K562 (cell line): ENCODE data around the gene ADAT3. TPM values are rescaled to one million over a fixed set of nuclear protein-coding genes. Genes with fewer than 3 reads are reported as not detected.
A peak's percentile ranks its signal among the peaks of the same experiment; 100 is the strongest.

Experiments
- CSDE1 ChIP-seq, 2 experiments: fragments of 450-650 bp; IDR thresholded peaks; 2 replicates each; pipeline ENCODE4 v1.6.1; 2016; ENCODE audit warnings: mild to moderate bottlenecking in 1 of 2
- EGR1 ChIP-seq: fragments of 450-650 bp; conservative IDR thresholded peaks from 2 replicates; pipeline ENCODE4 v1.6.1; 2017; ENCODE audit warnings: mild to moderate bottlenecking
- ERF ChIP-seq: fragments of 450-650 bp; formaldehyde crosslinking; IDR thresholded peaks from 2 replicates; pipeline ENCODE4 v1.4.0; 2020; ENCODE audit warnings: mild to moderate bottlenecking, mixed read lengths
- MAFK ChIP-seq: IDR thresholded peaks from 2 replicates; pipeline ENCODE4 v1.6.1; 2011; ENCODE audit warnings: low read length, improper control_type of control experiment
- PHB2 ChIP-seq: fragments of 450-650 bp; IDR thresholded peaks from 2 replicates; pipeline ENCODE4 v1.6.1; 2017; ENCODE audit warnings: low read depth
- PHF8 ChIP-seq: fragments of 200-600 bp; sonication (generic); IDR thresholded peaks from 2 replicates; pipeline ENCODE4 v1.6.1; 2012; ENCODE audit warnings: mixed run types, mild to moderate bottlenecking, inconsistent platforms, low read length, moderate library complexity, borderline replicate concordance
- POLR2G ChIP-seq: fragments of 200-400 bp; formaldehyde crosslinking; IDR thresholded peaks from 2 replicates; pipeline ENCODE4 v1.6.1; 2017; ENCODE audit warnings: low read depth, mild to moderate bottlenecking, antibody characterized with exemption, low read length, moderate library complexity
- TAF15 ChIP-seq: fragments of 200-400 bp; formaldehyde crosslinking; IDR thresholded peaks from 2 replicates; pipeline ENCODE4 v1.6.1; 2017; ENCODE audit warnings: mild to moderate bottlenecking, low read depth, low read length, moderate library complexity
- TARDBP ChIP-seq: fragments of 450-650 bp; IDR thresholded peaks from 2 replicates; pipeline ENCODE4 v1.6.1; 2016
- ZNF583 ChIP-seq: fragments of 250-450 bp; sonication (Bioruptor Pico); IDR thresholded peaks from 2 replicates; pipeline ENCODE4 v1.4.0; 2020
- ZNF584 ChIP-seq: fragments of 200-800 bp; sonication (Bioruptor generic); IDR thresholded peaks from 2 replicates; pipeline ENCODE4 v1.6.1; 2016; ENCODE audit warnings: low read depth, mild to moderate bottlenecking, missing genetic modification characterization, missing compliant biosample characterization
- ZNF696 ChIP-seq: fragments of 250-450 bp; sonication (Bioruptor Pico); conservative IDR thresholded peaks from 2 replicates; pipeline ENCODE4 v1.4.0; 2020; ENCODE audit warnings: mild to moderate bottlenecking, moderate library complexity
- ZNF79 ChIP-seq: fragments of 250-450 bp; sonication (Bioruptor Pico); IDR thresholded peaks from 2 replicates; pipeline ENCODE4 v1.4.0; 2020; ENCODE audit warnings: low read depth, mild to moderate bottlenecking, moderate library complexity
- polyA plus RNA-seq, 8 experiments: library from polyadenylated mRNA; depleted of rRNA in 4 of 8; stranded (reverse) in 5 of 8; unstranded in 3 of 8; fragments of >200 nt; fragmentation: Nextera tagmentation in 2 of 8; fragmentation: Illumina TruSeq in 1 of 8; extraction: Ambion mirVana in 2 of 8; extraction: Trizol in 1 of 8; gene quantifications; 2 replicates each; pipeline versions ENCODE4 v1.2.1 to v1.2.3, GENCODE V29; 2011 to 2014; ENCODE audit warnings: inconsistent platforms in 1 of 8, missing spikeins in 1 of 8
- total RNA-seq, 7 experiments: library from RNA; depleted of rRNA in 6 of 7; stranded (reverse); fragments of >200 nt in 6 of 7; fragmentation: Illumina TruSeq in 2 of 7; extraction: Trizol in 2 of 7; gene quantifications; 2 replicates each; pipeline versions ENCODE4 v1.2.1 to v1.2.3, GENCODE V29; 2011 to 2021; ENCODE audit warnings: low replicate concordance in 1 of 7
- TF ChIP-seq, protein P1 (sequence below), 3 experiments: fragments of 200-800 bp in 1 of 3; sonication (Bioruptor generic) in 1 of 3; sonication (generic) in 1 of 3; formaldehyde crosslinking in 1 of 3; IDR thresholded peaks; 2 replicates each; pipeline versions ENCODE4 v1.6.1 to v1.8.0; 2016 to 2022; ENCODE audit warnings: mild to moderate bottlenecking in 2 of 3, missing compliant biosample characterization in 2 of 3, missing genetic modification characterization in 2 of 3, missing genetic modification reagents in 1 of 3
- TF ChIP-seq, protein P2 (sequence below), 2 experiments: fragments of 450-650 bp in 1 of 2; IDR thresholded peaks; 2 replicates each; pipeline ENCODE4 v1.6.1; 2011 to 2017; ENCODE audit warnings: low read depth in 2 of 2, antibody characterized with exemption in 1 of 2, borderline replicate concordance in 1 of 2, low read length in 1 of 2, mild to moderate bottlenecking in 1 of 2, mixed read lengths in 1 of 2; ENCODE audit not compliant: control insufficient read depth in 1 of 2
- TF ChIP-seq, protein P3 (sequence below): fragments of 450-650 bp; formaldehyde crosslinking; IDR thresholded peaks from 2 replicates; pipeline ENCODE4 v1.4.0; 2020; ENCODE audit warnings: mild to moderate bottlenecking, moderate library complexity
- TF ChIP-seq, protein P4 (sequence below): IDR thresholded peaks from 2 replicates; pipeline ENCODE4 v1.6.1; 2011; ENCODE audit not compliant: insufficient read length; ENCODE audit errors: extremely low read depth

ADAT3 gene
- total and polyA plus RNA-seq, 9 of the 15 experiments (the other 6 are each of a cell fraction or from before 2014, with no cell fraction given), result 0.67 to 15.6 (median 7.8) TPM; not detected in 4

DNA sequence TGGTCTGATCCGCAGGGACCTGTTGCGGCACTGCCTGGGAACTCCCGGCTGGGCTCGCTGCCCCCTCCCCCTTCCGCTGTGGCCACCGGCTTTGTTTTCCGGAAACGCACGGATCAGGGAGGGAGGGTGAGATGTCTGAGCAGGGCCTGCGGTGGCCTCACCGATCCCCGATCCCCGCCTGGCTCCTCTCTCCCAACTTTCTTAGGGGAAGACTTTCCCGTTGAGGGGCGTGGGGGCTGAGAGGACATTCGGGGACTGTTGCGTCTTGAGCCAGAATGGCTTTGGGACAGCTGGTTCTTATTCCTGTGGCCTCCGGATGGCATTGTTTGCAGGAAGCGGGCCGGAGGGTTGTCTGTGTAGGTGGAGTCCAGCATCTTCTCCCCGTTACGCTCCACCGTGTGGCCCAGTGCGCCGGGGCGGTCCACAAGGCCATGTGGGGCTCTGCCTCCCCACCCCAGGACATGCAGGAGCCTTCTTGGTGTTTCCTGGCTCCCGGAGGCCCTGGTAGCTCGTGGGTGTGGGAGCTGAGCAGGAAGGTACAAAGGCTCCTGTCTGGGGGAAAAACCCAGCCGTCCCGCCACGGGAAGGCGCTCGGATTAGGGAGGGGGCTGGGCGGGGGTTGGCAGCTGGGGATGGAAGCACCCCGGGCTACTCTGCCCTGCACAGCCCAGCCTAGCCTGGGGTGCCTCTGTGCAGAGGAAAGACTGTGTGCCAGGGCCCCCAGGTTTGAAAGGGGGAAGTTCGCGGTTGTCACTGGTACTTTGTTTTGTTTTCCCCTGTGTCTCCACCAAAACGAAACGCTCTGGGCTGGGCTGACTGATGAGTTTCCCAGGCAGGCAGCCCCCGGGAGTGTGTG lies 37.1 kb downstream of the ADAT3 start (continued):
- TF ChIP-seq MAFK, result no peak
- TF ChIP-seq ZNF696 (CRISPR knock-in tag), result no peak
- no peak for TF ChIP-seq TARDBP
- TF ChIP-seq ZNF583, result no peak
- TF ChIP-seq, protein P1, sequence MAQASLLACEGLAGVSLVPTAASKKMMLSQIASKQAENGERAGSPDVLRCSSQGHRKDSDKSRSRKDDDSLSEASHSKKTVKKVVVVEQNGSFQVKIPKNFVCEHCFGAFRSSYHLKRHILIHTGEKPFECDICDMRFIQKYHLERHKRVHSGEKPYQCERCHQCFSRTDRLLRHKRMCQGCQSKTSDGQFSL (CRISPR knock-in tag; IDR thresholded peaks at IDR 0.05), result 0 out of 2 replicates have a peak, but pooled peaks have one; percentile 1
- TF ChIP-seq, protein P1 (tag; IDR thresholded peaks at IDR 0.05), result no peak
- TF ChIP-seq POLR2G, result peak; percentile 70
- TF ChIP-seq PHF8, result no peak; the same call in 1 of the 2 replicates
- TF ChIP-seq, protein P2, sequence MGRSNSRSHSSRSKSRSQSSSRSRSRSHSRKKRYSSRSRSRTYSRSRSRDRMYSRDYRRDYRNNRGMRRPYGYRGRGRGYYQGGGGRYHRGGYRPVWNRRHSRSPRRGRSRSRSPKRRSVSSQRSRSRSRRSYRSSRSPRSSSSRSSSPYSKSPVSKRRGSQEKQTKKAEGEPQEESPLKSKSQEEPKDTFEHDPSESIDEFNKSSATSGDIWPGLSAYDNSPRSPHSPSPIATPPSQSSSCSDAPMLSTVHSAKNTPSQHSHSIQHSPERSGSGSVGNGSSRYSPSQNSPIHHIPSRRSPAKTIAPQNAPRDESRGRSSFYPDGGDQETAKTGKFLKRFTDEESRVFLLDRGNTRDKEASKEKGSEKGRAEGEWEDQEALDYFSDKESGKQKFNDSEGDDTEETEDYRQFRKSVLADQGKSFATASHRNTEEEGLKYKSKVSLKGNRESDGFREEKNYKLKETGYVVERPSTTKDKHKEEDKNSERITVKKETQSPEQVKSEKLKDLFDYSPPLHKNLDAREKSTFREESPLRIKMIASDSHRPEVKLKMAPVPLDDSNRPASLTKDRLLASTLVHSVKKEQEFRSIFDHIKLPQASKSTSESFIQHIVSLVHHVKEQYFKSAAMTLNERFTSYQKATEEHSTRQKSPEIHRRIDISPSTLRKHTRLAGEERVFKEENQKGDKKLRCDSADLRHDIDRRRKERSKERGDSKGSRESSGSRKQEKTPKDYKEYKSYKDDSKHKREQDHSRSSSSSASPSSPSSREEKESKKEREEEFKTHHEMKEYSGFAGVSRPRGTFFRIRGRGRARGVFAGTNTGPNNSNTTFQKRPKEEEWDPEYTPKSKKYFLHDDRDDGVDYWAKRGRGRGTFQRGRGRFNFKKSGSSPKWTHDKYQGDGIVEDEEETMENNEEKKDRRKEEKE (IDR thresholded peaks at IDR 0.05; ENCODE audit: borderline replicate concordance in 1 of 2, control insufficient read depth in 1 of 2, low read depth in 2 of 2, low read length in 1 of 2), result no peak
- no peak for TF ChIP-seq ZNF79 (CRISPR knock-in tag)
- TF ChIP-seq TAF15, result no peak
- no peak for TF ChIP-seq ZNF584 (CRISPR knock-in tag)
- TF ChIP-seq ERF (CRISPR knock-in tag), result no peak
- TF ChIP-seq, protein P3, sequence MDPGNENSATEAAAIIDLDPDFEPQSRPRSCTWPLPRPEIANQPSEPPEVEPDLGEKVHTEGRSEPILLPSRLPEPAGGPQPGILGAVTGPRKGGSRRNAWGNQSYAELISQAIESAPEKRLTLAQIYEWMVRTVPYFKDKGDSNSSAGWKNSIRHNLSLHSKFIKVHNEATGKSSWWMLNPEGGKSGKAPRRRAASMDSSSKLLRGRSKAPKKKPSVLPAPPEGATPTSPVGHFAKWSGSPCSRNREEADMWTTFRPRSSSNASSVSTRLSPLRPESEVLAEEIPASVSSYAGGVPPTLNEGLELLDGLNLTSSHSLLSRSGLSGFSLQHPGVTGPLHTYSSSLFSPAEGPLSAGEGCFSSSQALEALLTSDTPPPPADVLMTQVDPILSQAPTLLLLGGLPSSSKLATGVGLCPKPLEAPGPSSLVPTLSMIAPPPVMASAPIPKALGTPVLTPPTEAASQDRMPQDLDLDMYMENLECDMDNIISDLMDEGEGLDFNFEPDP (CRISPR knock-in tag), result no peak
- TF ChIP-seq CSDE1 (IDR thresholded peaks at IDR 0.05), result no peak
- TF ChIP-seq EGR1, result 0 out of 2 replicates have a peak, but pooled peaks have one; percentile 2
- TF ChIP-seq, protein P4, sequence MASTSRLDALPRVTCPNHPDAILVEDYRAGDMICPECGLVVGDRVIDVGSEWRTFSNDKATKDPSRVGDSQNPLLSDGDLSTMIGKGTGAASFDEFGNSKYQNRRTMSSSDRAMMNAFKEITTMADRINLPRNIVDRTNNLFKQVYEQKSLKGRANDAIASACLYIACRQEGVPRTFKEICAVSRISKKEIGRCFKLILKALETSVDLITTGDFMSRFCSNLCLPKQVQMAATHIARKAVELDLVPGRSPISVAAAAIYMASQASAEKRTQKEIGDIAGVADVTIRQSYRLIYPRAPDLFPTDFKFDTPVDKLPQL, result no peak
- TF ChIP-seq PHB2, result no peak
